Trophoblast cell (in vitro differentiated cells and primary cell): Measurements from ENCODE around the gene NADK2.

ENCODE experiments used
- DNase-seq, 2 donors: peaks; one replicate each; pipeline ENCODE4 v3.0.0-alpha.2; 2016
- H2AFZ ChIP-seq: 2 replicates; pipeline ENCODE4 v1.6.1; 2013; ENCODE audit warnings: low read length, moderate library complexity, mild to moderate bottlenecking; ENCODE audit not compliant: insufficient read depth, poor library complexity
- H2AK5ac ChIP-seq: 2 replicates; pipeline ENCODE4 v1.6.1; 2013; ENCODE audit warnings: mild to moderate bottlenecking, low read length
- H2BK120ac ChIP-seq: 2 replicates; pipeline ENCODE4 v1.6.1; 2013; ENCODE audit warnings: low read length, mild to moderate bottlenecking, moderate library complexity; ENCODE audit not compliant: insufficient read depth, poor library complexity
- H2BK12ac ChIP-seq: 2 replicates; pipeline ENCODE4 v1.6.1; 2013; ENCODE audit warnings: mild to moderate bottlenecking, low read length, moderate library complexity
- H2BK5ac ChIP-seq: 2 replicates; pipeline ENCODE4 v1.6.1; 2013; ENCODE audit warnings: low read length, low read depth, moderate library complexity, mild to moderate bottlenecking; ENCODE audit not compliant: poor library complexity
- H3K14ac ChIP-seq: 2 replicates; pipeline ENCODE4 v1.6.1; 2013; ENCODE audit warnings: mild to moderate bottlenecking, low read length
- H3K18ac ChIP-seq: 2 replicates; pipeline ENCODE4 v1.6.1; 2013; ENCODE audit warnings: mild to moderate bottlenecking, low read length
- H3K23ac ChIP-seq: 2 replicates; pipeline ENCODE4 v1.6.1; 2013; ENCODE audit warnings: low read length
- H3K27ac ChIP-seq: 2 replicates; pipeline ENCODE4 v1.5.1; 2013; ENCODE audit warnings: low read depth, mild to moderate bottlenecking, inconsistent platforms, low read length, moderate library complexity
- H3K27me3 ChIP-seq: 2 replicates; pipeline ENCODE4 v1.6.1; 2013; ENCODE audit warnings: inconsistent platforms, mild to moderate bottlenecking, low read length, moderate library complexity; ENCODE audit not compliant: insufficient read depth
- H3K36me3 ChIP-seq, 2 experiments: 1 replicate in 1 of 2; 2 replicates in 1 of 2; pipeline ENCODE4 v1.6.1; 2013; ENCODE audit warnings: low read length in 2 of 2, mild to moderate bottlenecking in 2 of 2, moderate library complexity in 1 of 2; ENCODE audit not compliant: insufficient read depth in 2 of 2, control insufficient read depth in 1 of 2
- H3K4ac ChIP-seq: 2 replicates; pipeline ENCODE4 v1.6.1; 2013; ENCODE audit warnings: low read depth, mild to moderate bottlenecking, low read length, moderate library complexity
- H3K4me1 ChIP-seq, 2 experiments: 1 replicate in 1 of 2; 2 replicates in 1 of 2; pipeline ENCODE4 v1.6.1; 2013; ENCODE audit warnings: low read length in 2 of 2, mild to moderate bottlenecking in 2 of 2, moderate library complexity in 1 of 2; ENCODE audit not compliant: insufficient read depth in 2 of 2, control insufficient read depth in 1 of 2
- H3K4me2 ChIP-seq: 2 replicates; pipeline ENCODE4 v1.6.1; 2013; ENCODE audit warnings: inconsistent platforms, mild to moderate bottlenecking, low read length, moderate library complexity
- H3K4me3 ChIP-seq: 2 replicates; pipeline ENCODE4 v1.5.1; 2013; ENCODE audit warnings: mild to moderate bottlenecking, low read depth, low read length, inconsistent platforms
- H3K79me1 ChIP-seq: one replicate; pipeline ENCODE4 v1.6.1; 2013; ENCODE audit warnings: low read length
- H3K79me2 ChIP-seq: 2 replicates; pipeline ENCODE4 v1.6.1; 2013; ENCODE audit warnings: low read length, mild to moderate bottlenecking; ENCODE audit not compliant: control insufficient read depth, insufficient read depth, poor library complexity
- H3K9ac ChIP-seq: 2 replicates; pipeline ENCODE4 v1.6.1; 2013; ENCODE audit warnings: mild to moderate bottlenecking, low read length
- H3K9me3 ChIP-seq: 2 replicates; pipeline ENCODE4 v1.6.1; 2013; ENCODE audit warnings: low read depth, mild to moderate bottlenecking, control low read depth, inconsistent platforms, low read length; ENCODE audit not compliant: insufficient read depth
- H4K12ac ChIP-seq: 2 replicates; pipeline ENCODE4 v1.6.1; 2013; ENCODE audit warnings: low read depth, mild to moderate bottlenecking, low read length, moderate library complexity
- H4K8ac ChIP-seq: 2 replicates; pipeline ENCODE4 v1.6.1; 2013; ENCODE audit warnings: low read depth, mild to moderate bottlenecking, low read length, moderate library complexity
- H4K91ac ChIP-seq: one replicate; pipeline ENCODE4 v1.6.1; 2013; ENCODE audit warnings: low read depth, mild to moderate bottlenecking, low read length, moderate library complexity
- WGBS: extraction: QIAGEN DNeasy Blood & Tissue Kit; methylation state at CpG from one replicate; pipeline ENCODE4 v1.1.7; 2013; ENCODE audit warnings: missing lambda C conversion rate; ENCODE audit not compliant: insufficient read length, insufficient coverage; ENCODE audit errors: extremely low coverage; 5-methylcytosine and 5-hydroxymethylcytosine counted together

The NADK2 gene

GRCh38 chr5:36232533-36232932 lies 9.2 kb downstream of the NADK2 start:
- no peak overlapping the region for H3K4ac ChIP-seq
- H2BK12ac ChIP-seq: no peak overlapping the region
- H3K14ac ChIP-seq: no peak overlapping the region
- no peak overlapping the region for H2AK5ac ChIP-seq
- H3K4me2 ChIP-seq: no peak overlapping the region
- H2BK5ac ChIP-seq: no peak overlapping the region
- H2BK120ac ChIP-seq: no peak overlapping the region
- H4K8ac ChIP-seq: no peak overlapping the region
- no peak overlapping the region for H4K12ac ChIP-seq
- H3K4me3 ChIP-seq: no peak overlapping the region
- no CpG with 5 or more reads among the region's 3 CpGs for WGBS
- H4K91ac ChIP-seq: no peak overlapping the region
- H3K79me1 ChIP-seq: no peaks in the 10 kb centered on the region
- H3K36me3 ChIP-seq: no peaks in the 10 kb centered on the region
- no peak overlapping the region for H2AFZ ChIP-seq
- no peaks in the 10 kb centered on the region for H3K9me3 ChIP-seq
- no peak overlapping the region for H3K9ac ChIP-seq
- no peak for DNase-seq
- no peak overlapping the region for H3K27ac ChIP-seq
- no peaks in the 10 kb centered on the region for H3K27me3 ChIP-seq
- H3K23ac ChIP-seq: no peak overlapping the region
- H3K18ac ChIP-seq: no peak overlapping the region
- no peaks in the 10 kb centered on the region for H3K79me2 ChIP-seq
- peaks cover 2 to 4% of the 10 kb centered on the region in 2 experiments for H3K4me1 ChIP-seq

- Histone ChIP-seq H3K18ac (peak overlapping the region; percentile 82), H3K27ac (no peak overlapping the region), H3K79me2 (no peaks in the 10 kb centered on the region), H2AFZ (no peak overlapping the region), H4K8ac (no peak overlapping the region), H3K9ac (no peak overlapping the region), H3K4me3 (no peak overlapping the region), H3K4ac (no peak overlapping the region), H2BK120ac (no peak overlapping the region), H2BK12ac (no peak overlapping the region), H4K12ac (no peak overlapping the region), H2AK5ac (no peak overlapping the region), H3K27me3 (no peaks in the 10 kb centered on the region), H4K91ac (no peak overlapping the region), H3K23ac (no peak overlapping the region), H3K4me1 (peaks cover 2 to 4% of the 10 kb centered on the region in 2 experiments), H3K4me2 (no peak overlapping the region), H3K79me1 (no peaks in the 10 kb centered on the region), H3K36me3 (no peaks in the 10 kb centered on the region), H2BK5ac (no peak overlapping the region), H3K14ac (no peak overlapping the region), H3K9me3 (no peaks in the 10 kb centered on the region)
- peak; percentile 14 to 75 for DNase-seq
- WGBS: no CpG with 5 or more reads among the region's 1 CpG
These were observed 11.5 kb downstream of the NADK2 start for GRCh38 chr5:36230151-36230790.

GRCh38 chr5:36228505-36228904 lies 13.2 kb downstream of the NADK2 start:
- WGBS: no CpG with 5 or more reads among the region's 7 CpGs
- Histone ChIP-seq H3K4me1 (peaks cover 2 to 4% of the 10 kb centered on the region in 2 experiments), H3K9ac (no peak overlapping the region), H2BK120ac (no peak overlapping the region), H3K79me1 (no peaks in the 10 kb centered on the region), H3K79me2 (no peaks in the 10 kb centered on the region), H3K23ac (no peak overlapping the region), H2BK5ac (no peak overlapping the region), H3K4me3 (no peak overlapping the region), H3K27ac (no peak overlapping the region), H3K9me3 (no peaks in the 10 kb centered on the region), H3K27me3 (no peaks in the 10 kb centered on the region), H3K14ac (no peak overlapping the region), H3K4me2 (no peak overlapping the region), H3K4ac (no peak overlapping the region), H3K36me3 (no peaks in the 10 kb centered on the region), H3K18ac (no peak overlapping the region), H4K91ac (no peak overlapping the region), H2AFZ (no peak overlapping the region), H4K8ac (no peak overlapping the region), H2BK12ac (no peak overlapping the region), H4K12ac (no peak overlapping the region), H2AK5ac (no peak overlapping the region)
- DNase-seq: no peak

- H2AK5ac ChIP-seq: no peak overlapping the region
These were observed 14.7 kb downstream of the NADK2 start for GRCh38 chr5:36227046-36227445.

More at GRCh38 chr5:36227046-36227445, 14.7 kb downstream of the NADK2 start:
- Histone ChIP-seq H4K12ac (no peak overlapping the region), H3K4me3 (no peak overlapping the region), H3K23ac (no peak overlapping the region), H3K27me3 (no peaks in the 10 kb centered on the region), H3K9ac (no peak overlapping the region), H2BK12ac (no peak overlapping the region), H3K9me3 (no peaks in the 10 kb centered on the region), H3K18ac (no peak overlapping the region), H2AFZ (no peak overlapping the region), H2BK5ac (no peak overlapping the region), H3K4me2 (no peak overlapping the region), H3K79me1 (no peaks in the 10 kb centered on the region), H4K8ac (no peak overlapping the region), H3K4ac (no peak overlapping the region), H3K79me2 (no peaks in the 10 kb centered on the region), H3K14ac (no peak overlapping the region), H3K36me3 (no peaks in the 10 kb centered on the region), H4K91ac (no peak overlapping the region), H3K4me1 (peaks cover 2 to 4% of the 10 kb centered on the region in 2 experiments), H3K27ac (no peak overlapping the region), H2BK120ac (no peak overlapping the region)
- no peak for DNase-seq
